Cardiac muscle cell (in vitro differentiated cells and primary cell): ENCODE measurements around the gene PABPN1L. TPM values are rescaled to one million over a fixed set of nuclear protein-coding genes. Genes with fewer than 3 reads are reported as not detected.

Experiments
- DNase-seq, 2 donors: peaks; one replicate each; pipeline versions ENCODE4 v3.0.0 to v3.0.0-alpha.2; 2010 to 2017; ENCODE audit warnings: low read depth in 1 of 2, low spot score in 1 of 2
- H3K27ac ChIP-seq: fragments of 200-600 bp; sonication (generic); 2 replicates; pipeline ENCODE4 v1.5.1; 2016
- H3K27me3 ChIP-seq: fragments of 200-600 bp; sonication (generic); 2 replicates; pipeline ENCODE4 v1.6.0; 2016; ENCODE audit warnings: control low read depth
- H3K36me3 ChIP-seq: fragments of 200-600 bp; sonication (generic); 2 replicates; pipeline ENCODE4 v1.5.1; 2016; ENCODE audit warnings: control low read depth
- H3K4me1 ChIP-seq: fragments of 200-600 bp; sonication (generic); 2 replicates; pipeline ENCODE4 v1.8.1; 2017; ENCODE audit warnings: low read depth, mild to moderate bottlenecking, mixed run types
- H3K4me3 ChIP-seq: fragments of 200-600 bp; sonication (generic); 2 replicates; pipeline ENCODE4 v1.5.1; 2016; ENCODE audit warnings: mild to moderate bottlenecking
- H3K9me3 ChIP-seq: fragments of 200-600 bp; sonication (generic); 2 replicates; pipeline ENCODE4 v1.5.1; 2017; ENCODE audit warnings: low read depth, mild to moderate bottlenecking, control low read depth
- polyA plus RNA-seq: library from polyadenylated mRNA; unstranded; fragments of >200 nt; fragmentation: Nextera tagmentation; extraction: Ambion mirVana; gene quantifications from 2 replicates; pipeline ENCODE4 v1.2.1, GENCODE V29; 2016
- total RNA-seq: library from RNA; depleted of rRNA; stranded (reverse); fragments of >200 nt; gene quantifications from 2 replicates; pipeline ENCODE4 v1.2.3, GENCODE V29; 2016
- TF ChIP-seq, protein P1 (sequence below): IDR thresholded peaks from 2 replicates; pipeline ENCODE4 v1.5.1; 2012; ENCODE audit warnings: low read depth, mild to moderate bottlenecking, low read length

PABPN1L gene
- total and polyA plus RNA-seq, 2 experiments from 2014 or later, result 0.32 TPM; not detected in 1

- Histone ChIP-seq H3K36me3 (no peaks in the 10 kb centered on the region), H3K4me3 (no peak overlapping the region), H3K4me1 (no peaks in the 10 kb centered on the region), H3K27ac (no peak overlapping the region), H3K27me3 (no peaks in the 10 kb centered on the region), H3K9me3 (no peaks in the 10 kb centered on the region)
- no peak for DNase-seq
- TF ChIP-seq, protein P1, sequence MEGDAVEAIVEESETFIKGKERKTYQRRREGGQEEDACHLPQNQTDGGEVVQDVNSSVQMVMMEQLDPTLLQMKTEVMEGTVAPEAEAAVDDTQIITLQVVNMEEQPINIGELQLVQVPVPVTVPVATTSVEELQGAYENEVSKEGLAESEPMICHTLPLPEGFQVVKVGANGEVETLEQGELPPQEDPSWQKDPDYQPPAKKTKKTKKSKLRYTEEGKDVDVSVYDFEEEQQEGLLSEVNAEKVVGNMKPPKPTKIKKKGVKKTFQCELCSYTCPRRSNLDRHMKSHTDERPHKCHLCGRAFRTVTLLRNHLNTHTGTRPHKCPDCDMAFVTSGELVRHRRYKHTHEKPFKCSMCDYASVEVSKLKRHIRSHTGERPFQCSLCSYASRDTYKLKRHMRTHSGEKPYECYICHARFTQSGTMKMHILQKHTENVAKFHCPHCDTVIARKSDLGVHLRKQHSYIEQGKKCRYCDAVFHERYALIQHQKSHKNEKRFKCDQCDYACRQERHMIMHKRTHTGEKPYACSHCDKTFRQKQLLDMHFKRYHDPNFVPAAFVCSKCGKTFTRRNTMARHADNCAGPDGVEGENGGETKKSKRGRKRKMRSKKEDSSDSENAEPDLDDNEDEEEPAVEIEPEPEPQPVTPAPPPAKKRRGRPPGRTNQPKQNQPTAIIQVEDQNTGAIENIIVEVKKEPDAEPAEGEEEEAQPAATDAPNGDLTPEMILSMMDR, result no peak
Measured at GRCh38 chr16:88888057-88888456, 21.6 kb upstream of the PABPN1L start.

- no peaks in the 10 kb centered on the region for H3K4me1 ChIP-seq
- no peak overlapping the region for H3K27ac ChIP-seq
- no peaks in the 10 kb centered on the region for H3K9me3 ChIP-seq
- H3K27me3 ChIP-seq, result no peaks in the 10 kb centered on the region
- DNase-seq, result peak in 1 of 2 donors; percentile 55
- H3K36me3 ChIP-seq, result no peaks in the 10 kb centered on the region
- no peak overlapping the region for H3K4me3 ChIP-seq
- TF ChIP-seq, protein P1, result no peak
Measured at GRCh38 chr16:88886845-88887521, 20.5 kb upstream of the PABPN1L start.

GRCh38 chr16:88886420-88886844 is 20.0 kb upstream of the PABPN1L start:
- TF ChIP-seq, protein P1, result no peak
- H3K4me1 ChIP-seq, result no peaks in the 10 kb centered on the region
- H3K27ac ChIP-seq, result no peak overlapping the region
- H3K36me3 ChIP-seq, result no peaks in the 10 kb centered on the region
- H3K9me3 ChIP-seq, result no peaks in the 10 kb centered on the region
- no peak overlapping the region for H3K4me3 ChIP-seq
- H3K27me3 ChIP-seq, result no peaks in the 10 kb centered on the region
- DNase-seq, result no peak

DNA sequence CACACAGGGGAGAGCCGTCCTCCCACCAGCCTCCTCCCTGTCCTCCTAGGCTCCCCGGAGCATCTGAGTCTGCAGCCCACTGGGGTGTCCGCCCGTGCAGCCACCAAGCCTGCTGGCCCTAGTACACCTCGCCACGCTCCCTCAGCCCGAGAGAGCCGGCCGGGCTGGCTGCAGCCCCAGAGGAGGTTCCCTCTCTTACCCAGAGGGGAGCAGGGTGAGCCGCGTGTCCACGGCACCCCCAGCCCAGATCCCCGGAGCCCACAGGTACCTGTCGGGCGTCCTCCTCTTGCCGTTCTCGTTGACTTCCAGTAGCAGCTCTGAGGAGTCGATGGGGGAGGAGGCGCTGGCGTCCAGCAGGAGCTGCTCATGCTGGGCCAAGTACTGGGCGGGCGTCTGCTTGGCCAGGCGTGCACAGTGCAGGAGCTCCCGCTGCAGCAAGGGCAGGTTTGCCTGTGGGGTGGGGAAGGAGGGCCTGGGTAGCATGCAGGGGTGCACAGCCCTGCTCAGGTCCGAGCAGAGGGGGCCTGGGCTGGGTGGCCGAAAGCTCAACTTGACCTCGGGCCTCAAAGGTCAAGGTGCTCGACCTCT is 19.3 kb upstream of the PABPN1L start:
- H3K27me3 ChIP-seq, result no peaks in the 10 kb centered on the region
- no peaks in the 10 kb centered on the region for H3K9me3 ChIP-seq
- no peak overlapping the region for H3K27ac ChIP-seq
- DNase-seq, result no peak
- TF ChIP-seq, protein P1, result no peak
- no peaks in the 10 kb centered on the region for H3K36me3 ChIP-seq
- peaks cover 4% of the 10 kb centered on the region for H3K4me1 ChIP-seq
- no peak overlapping the region for H3K4me3 ChIP-seq

GRCh38 chr16:88884569-88885271 is 18.3 kb upstream of the PABPN1L start:
- no peak for DNase-seq
- Histone ChIP-seq H3K4me1 (peaks cover 11% of the 10 kb centered on the region), H3K4me3 (no peak overlapping the region), H3K36me3 (no peaks in the 10 kb centered on the region), H3K27ac (no peak overlapping the region), H3K27me3 (no peaks in the 10 kb centered on the region), H3K9me3 (no peaks in the 10 kb centered on the region)
- TF ChIP-seq, protein P1, result no peak
